GM19238 (cell line): Measurements from ENCODE around the gene CSNK2A2.

ENCODE experiments used
- DNase-seq: peaks from one replicate; pipeline ENCODE4 v3.0.0; 2011; ENCODE audit warnings: low spot score; ENCODE audit not compliant: insufficient read length

The CSNK2A2 gene

DNA sequence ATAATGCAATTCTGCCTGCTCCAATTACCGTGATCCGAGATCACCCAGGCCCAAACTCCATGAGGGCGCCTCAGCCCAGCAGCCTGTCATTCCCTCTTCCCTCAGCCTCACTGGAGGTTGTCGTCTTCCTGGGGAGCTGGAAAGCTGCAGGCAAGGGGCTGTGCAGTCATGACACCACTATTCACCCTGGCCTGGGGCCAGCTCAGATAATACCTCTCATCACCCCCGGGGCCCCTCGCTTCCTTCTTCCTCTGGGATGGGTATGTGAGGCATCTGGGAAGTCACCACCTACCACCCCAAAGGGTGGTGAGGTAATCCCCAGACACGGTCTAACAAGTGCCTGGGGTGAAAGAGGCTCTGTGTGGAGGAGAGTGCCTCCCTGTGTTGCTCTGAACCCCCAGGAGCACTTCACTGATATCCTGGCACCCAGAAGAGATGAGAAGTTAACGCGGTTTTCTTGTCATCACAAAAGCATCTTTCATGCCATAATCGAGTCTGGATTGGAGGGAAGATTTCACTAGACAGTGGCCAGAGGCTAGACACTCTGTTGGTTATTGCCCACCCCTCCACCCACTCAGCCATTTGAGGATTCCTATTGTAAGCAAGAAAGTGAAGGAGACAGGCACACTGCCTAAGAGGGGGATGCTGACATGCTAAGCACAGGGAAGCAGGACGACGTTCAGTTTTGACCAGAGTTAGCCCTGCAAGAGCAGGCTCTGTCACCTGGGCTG is 87.2 kb downstream of the CSNK2A2 start:
- no peak for DNase-seq

DNA sequence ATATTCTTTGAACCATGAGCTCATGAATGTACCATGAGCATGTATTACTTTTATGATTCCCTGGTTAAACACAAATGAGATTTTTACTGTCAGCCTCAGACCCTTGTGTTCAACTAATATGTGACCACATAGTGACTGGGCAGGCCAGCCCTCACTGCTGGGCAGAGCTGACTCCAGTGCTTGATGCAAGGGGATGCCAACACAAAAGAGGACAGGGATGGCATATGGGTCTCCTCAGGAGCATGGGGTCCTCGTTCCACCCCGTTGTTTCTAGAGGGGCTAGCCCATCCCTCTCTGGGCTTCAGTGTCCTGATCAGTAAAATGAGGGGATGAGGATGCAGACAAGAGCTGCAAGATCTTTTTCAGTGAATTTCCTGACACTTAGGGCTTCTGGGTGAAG is 88.0 kb downstream of the CSNK2A2 start:
- DNase-seq: no peak

- no peak for DNase-seq
Observed at GRCh38 chr16:58109330-58109729, 88.6 kb downstream of the CSNK2A2 start.
